Kidney epithelial cell (primary cell): ENCODE measurements around the gene RASGRF2. TPM values are rescaled to one million over a fixed set of nuclear protein-coding genes. Genes with fewer than 3 reads are reported as not detected.

Source experiments
- DNase-seq: peaks from one replicate; pipeline ENCODE4 v3.0.0-alpha.2; 2010; ENCODE audit warnings: low read depth
- H3K27me3 ChIP-seq: 2 replicates; pipeline ENCODE4 v1.6.0; 2011; ENCODE audit warnings: low read length; ENCODE audit not compliant: control insufficient read depth, insufficient read depth
- H3K36me3 ChIP-seq: 2 replicates; pipeline ENCODE4 v1.5.1; 2011; ENCODE audit warnings: low read length; ENCODE audit not compliant: control insufficient read depth, insufficient read depth
- H3K4me3 ChIP-seq: 2 replicates; pipeline ENCODE4 v1.5.1; 2011; ENCODE audit warnings: low read depth, mild to moderate bottlenecking, control low read depth, low read length
- CTCF ChIP-seq: IDR thresholded peaks from 2 replicates; pipeline ENCODE4 v1.5.1; 2011; ENCODE audit warnings: mild to moderate bottlenecking, moderate library complexity, low read length, control low read depth, inconsistent platforms; ENCODE audit not compliant: insufficient read depth, poor library complexity, severe bottlenecking
- total RNA-seq: library from RNA; depleted of rRNA; stranded (reverse); fragments of >200 nt; gene quantifications from 2 replicates; pipeline ENCODE4 v1.2.3, GENCODE V29; 2015

RASGRF2 gene
- total RNA-seq, 1 donor from 2014 or later: 5.8 TPM

GRCh38 chr5:81080809-81081460 is 120.8 kb downstream of the RASGRF2 start:
- no peak for TF ChIP-seq CTCF
- Histone ChIP-seq H3K4me3 (no peak overlapping the region), H3K27me3 (no peaks in the 10 kb centered on the region), H3K36me3 (no peaks in the 10 kb centered on the region)
- no peak for DNase-seq

GRCh38 chr5:81081461-81081835 is 121.3 kb downstream of the RASGRF2 start:
- no peak for DNase-seq
- no peaks in the 10 kb centered on the region for H3K36me3 ChIP-seq
- no peak overlapping the region for H3K4me3 ChIP-seq
- H3K27me3 ChIP-seq: no peaks in the 10 kb centered on the region
- no peak for TF ChIP-seq CTCF

GRCh38 chr5:81086881-81087281 is 126.7 kb downstream of the RASGRF2 start:
- no peak for DNase-seq
- TF ChIP-seq CTCF: no peak
- no peaks in the 10 kb centered on the region for H3K27me3 ChIP-seq
- H3K4me3 ChIP-seq: no peak overlapping the region
- H3K36me3 ChIP-seq: no peaks in the 10 kb centered on the region

GRCh38 chr5:81091199-81091598 is 131.0 kb downstream of the RASGRF2 start:
- DNase-seq: no peak
- H3K4me3 ChIP-seq: no peak overlapping the region
- no peaks in the 10 kb centered on the region for H3K27me3 ChIP-seq
- H3K36me3 ChIP-seq: no peaks in the 10 kb centered on the region
- TF ChIP-seq CTCF: no peak

GRCh38 chr5:81093536-81094196 is 133.5 kb downstream of the RASGRF2 start:
- TF ChIP-seq CTCF: no peak
- no peak for DNase-seq
- Histone ChIP-seq H3K4me3 (no peak overlapping the region), H3K36me3 (peaks cover 1% of the 10 kb centered on the region), H3K27me3 (no peaks in the 10 kb centered on the region)

- TF ChIP-seq CTCF: no peak
- no peak for DNase-seq
- H3K27me3 ChIP-seq: no peaks in the 10 kb centered on the region
- no peak overlapping the region for H3K4me3 ChIP-seq
- H3K36me3 ChIP-seq: peaks cover 1% of the 10 kb centered on the region
Observed at GRCh38 chr5:81095835-81096234, 135.7 kb downstream of the RASGRF2 start.
